Measurements from ENCODE around the gene FLOT1. TPM values are rescaled to one million over a fixed set of nuclear protein-coding genes. Genes with fewer than 3 reads are reported as not detected.

Gene FLOT1
- total RNA-seq, 2 donors from 2014 or later: 121 to 141 TPM

DNA sequence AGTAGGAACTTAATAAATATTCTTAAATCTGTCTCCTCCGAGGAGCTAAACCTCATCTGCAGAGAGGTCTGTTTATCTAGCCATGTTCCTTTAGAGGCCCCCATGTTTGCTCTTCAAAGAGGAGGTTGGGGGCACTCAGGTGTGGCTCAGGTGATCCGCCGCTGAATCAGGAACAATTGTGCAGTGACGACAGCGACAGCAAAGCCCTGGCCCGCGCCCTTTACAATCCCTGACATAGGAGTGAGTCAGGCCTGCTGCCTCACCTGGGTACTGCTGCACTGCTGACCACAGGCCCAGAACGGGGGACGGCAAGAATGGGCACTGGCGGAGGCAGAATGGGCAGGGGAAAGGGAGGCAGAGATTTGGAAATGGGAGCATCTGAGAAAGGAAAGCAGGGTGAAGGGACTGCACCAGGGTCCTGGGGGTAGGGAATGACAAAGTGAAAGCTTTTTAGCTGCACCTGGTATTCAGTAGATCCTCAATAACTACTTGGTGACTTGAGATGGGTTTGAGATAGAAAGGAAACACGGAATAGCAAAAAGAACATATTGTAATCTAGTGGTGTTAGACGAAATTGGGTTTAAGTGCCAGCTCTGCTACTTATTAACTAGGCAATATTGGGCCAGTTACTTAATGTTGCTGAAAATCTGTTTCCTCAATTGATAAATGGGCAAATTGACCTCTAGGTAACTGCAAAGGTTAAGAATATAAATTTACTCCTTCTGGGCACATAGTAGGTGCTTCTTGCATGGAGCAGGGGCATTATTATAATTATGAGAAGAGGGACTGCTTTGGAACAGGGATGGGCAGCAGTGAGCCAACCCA, 7.3 kb upstream of the FLOT1 start:
- Histone ChIP-seq H3K36me3 (ENCODE audit: control insufficient read depth, insufficient read depth, low read length) (no peaks in the 10 kb centered on the region), H3K27ac (ENCODE audit: low read depth, low read length) (no peak overlapping the region), H3K4me3 (ENCODE audit: low read length) (no peak overlapping the region), H3K9me3 (ENCODE audit: control insufficient read depth, low read length) (no peaks in the 10 kb centered on the region), H3K4me1 (ENCODE audit: control insufficient read depth, insufficient read depth, low read length) (peaks cover 5% of the 10 kb centered on the region), H3K9ac (ENCODE audit: extremely low read depth, low read length, poor library complexity, severe bottlenecking) (no peak overlapping the region), H3K27me3 (ENCODE audit: control insufficient read depth, insufficient read depth, low read length, poor library complexity, severe bottlenecking) (no peaks in the 10 kb centered on the region)
- H3K4me3 Mint-ChIP-seq: no peak overlapping the region
- H3K27ac Mint-ChIP-seq: no peak overlapping the region
- no peaks in the 10 kb centered on the region for H3K27me3 Mint-ChIP-seq (ENCODE audit: insufficient read depth)
- no peaks in the 10 kb centered on the region for H3K36me3 Mint-ChIP-seq (ENCODE audit: low read depth)
- no peak for DNase-seq
- WGBS, 2 experiments (ENCODE audit: insufficient coverage in 1 of 2, insufficient read length in 1 of 2): 89 to 92% methylated on average over 7 to 12 of the region's 12 CpGs
- TF ChIP-seq, protein P1, sequence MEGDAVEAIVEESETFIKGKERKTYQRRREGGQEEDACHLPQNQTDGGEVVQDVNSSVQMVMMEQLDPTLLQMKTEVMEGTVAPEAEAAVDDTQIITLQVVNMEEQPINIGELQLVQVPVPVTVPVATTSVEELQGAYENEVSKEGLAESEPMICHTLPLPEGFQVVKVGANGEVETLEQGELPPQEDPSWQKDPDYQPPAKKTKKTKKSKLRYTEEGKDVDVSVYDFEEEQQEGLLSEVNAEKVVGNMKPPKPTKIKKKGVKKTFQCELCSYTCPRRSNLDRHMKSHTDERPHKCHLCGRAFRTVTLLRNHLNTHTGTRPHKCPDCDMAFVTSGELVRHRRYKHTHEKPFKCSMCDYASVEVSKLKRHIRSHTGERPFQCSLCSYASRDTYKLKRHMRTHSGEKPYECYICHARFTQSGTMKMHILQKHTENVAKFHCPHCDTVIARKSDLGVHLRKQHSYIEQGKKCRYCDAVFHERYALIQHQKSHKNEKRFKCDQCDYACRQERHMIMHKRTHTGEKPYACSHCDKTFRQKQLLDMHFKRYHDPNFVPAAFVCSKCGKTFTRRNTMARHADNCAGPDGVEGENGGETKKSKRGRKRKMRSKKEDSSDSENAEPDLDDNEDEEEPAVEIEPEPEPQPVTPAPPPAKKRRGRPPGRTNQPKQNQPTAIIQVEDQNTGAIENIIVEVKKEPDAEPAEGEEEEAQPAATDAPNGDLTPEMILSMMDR (conservative IDR thresholded peaks at IDR 0.05): no peak
- no peaks in the 10 kb centered on the region for H3K9me3 Mint-ChIP-seq
- peaks cover 37% of the 10 kb centered on the region for H3K4me1 Mint-ChIP-seq

DNA sequence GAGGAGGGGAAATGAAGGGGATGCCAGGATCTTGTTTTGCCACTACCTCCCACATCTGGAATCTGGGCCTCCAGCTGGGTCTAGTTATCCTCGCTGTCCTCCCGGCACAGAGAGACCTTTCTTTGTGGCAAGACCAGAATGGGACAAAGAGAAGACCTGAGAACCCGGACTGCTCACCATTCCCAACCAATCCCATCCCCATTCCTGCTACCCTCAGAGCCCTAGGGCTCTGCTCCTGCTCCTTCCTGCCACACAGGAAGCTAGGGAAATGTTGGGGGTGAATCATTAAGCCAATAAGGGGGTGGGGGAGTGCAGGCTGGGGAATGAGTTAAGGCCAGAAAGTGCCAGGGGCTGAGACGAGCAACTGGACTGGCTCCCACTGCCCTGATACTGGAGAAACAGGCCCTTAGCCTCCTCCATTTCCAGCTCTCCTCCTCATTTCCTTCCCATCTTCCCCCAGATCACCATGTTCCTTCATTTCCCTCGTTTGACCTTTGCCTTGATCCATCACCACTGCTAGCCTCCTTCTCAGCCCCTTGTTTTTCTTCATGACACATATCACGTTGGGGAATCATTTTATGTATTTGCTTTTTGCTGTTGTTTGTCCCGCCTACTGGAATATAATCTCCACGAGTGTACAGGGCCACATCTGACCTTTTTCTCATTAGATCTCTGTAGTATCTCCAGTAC, 6.5 kb upstream of the FLOT1 start:
- Mint-ChIP-seq H3K27ac (no peak overlapping the region), H3K4me3 (no peak overlapping the region), H3K36me3 (ENCODE audit: low read depth) (peaks cover under 1% of the 10 kb centered on the region), H3K9me3 (no peaks in the 10 kb centered on the region), H3K4me1 (peaks cover 37% of the 10 kb centered on the region), H3K27me3 (ENCODE audit: insufficient read depth) (no peaks in the 10 kb centered on the region)
- TF ChIP-seq, protein P1 (conservative IDR thresholded peaks at IDR 0.05): no peak
- Histone ChIP-seq H3K4me3 (ENCODE audit: low read length) (no peak overlapping the region), H3K27me3 (ENCODE audit: control insufficient read depth, insufficient read depth, low read length, poor library complexity, severe bottlenecking) (no peaks in the 10 kb centered on the region), H3K36me3 (ENCODE audit: control insufficient read depth, insufficient read depth, low read length) (peaks cover 2% of the 10 kb centered on the region), H3K4me1 (ENCODE audit: control insufficient read depth, insufficient read depth, low read length) (peaks cover 5% of the 10 kb centered on the region), H3K9ac (ENCODE audit: extremely low read depth, low read length, poor library complexity, severe bottlenecking) (no peak overlapping the region), H3K9me3 (ENCODE audit: control insufficient read depth, low read length) (no peaks in the 10 kb centered on the region), H3K27ac (ENCODE audit: low read depth, low read length) (no peak overlapping the region)
- DNase-seq: no peak
- 86 to 88% methylated on average over 5 to 8 of the region's 8 CpGs for WGBS, 2 experiments (ENCODE audit: insufficient coverage in 1 of 2, insufficient read length in 1 of 2)

DNA sequence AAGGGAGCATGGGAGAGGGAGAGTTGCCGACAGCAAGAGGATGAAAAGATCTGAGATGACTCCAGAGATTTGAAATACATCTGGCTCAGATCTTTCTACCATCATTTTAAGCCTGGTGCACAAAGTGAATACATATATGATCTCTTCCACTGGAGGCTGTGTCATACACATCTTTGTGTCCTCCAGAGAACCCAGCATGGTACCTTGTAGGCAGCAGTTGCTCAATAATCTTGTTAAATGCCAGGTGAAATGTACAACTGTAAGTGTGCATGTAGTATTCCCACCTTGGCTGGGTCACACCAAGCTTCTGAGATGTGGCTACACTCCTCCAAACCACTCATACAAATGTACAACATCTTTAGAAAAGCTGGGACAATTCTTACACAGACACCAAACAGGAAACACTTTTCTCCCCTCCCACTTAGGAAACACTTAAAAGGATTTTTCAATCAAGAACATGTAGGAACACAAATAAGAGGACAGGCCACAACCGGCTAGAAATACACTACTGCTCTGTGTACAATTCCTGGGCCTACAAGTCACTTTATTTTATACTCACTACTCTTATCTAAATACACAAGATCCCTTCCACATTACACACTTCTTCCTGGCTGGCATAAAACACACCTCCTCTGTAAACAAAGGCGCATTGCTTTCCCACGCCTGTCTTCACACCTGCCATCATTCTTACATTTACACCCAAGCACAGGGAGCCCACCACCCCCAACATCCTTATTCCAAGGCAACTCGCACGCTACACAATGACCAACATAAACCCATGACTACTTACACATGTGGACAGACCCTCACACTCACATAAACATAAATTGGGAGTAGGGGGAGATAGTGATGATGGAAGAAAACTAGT, 5.6 kb upstream of the FLOT1 start:
- peaks cover 9% of the 10 kb centered on the region for H3K36me3 Mint-ChIP-seq (ENCODE audit: low read depth)
- peak overlapping the region; percentile 11 for H3K27ac Mint-ChIP-seq
- no peak overlapping the region for H3K27ac ChIP-seq (ENCODE audit: low read depth, low read length)
- 91 to 94% methylated on average over 1 to 4 of the region's 6 CpGs for WGBS, 2 experiments (ENCODE audit: insufficient coverage in 1 of 2, insufficient read length in 1 of 2)
- no peak for DNase-seq
- H3K9me3 ChIP-seq (ENCODE audit: control insufficient read depth, low read length): no peaks in the 10 kb centered on the region
- H3K27me3 ChIP-seq (ENCODE audit: control insufficient read depth, insufficient read depth, low read length, poor library complexity, severe bottlenecking): no peaks in the 10 kb centered on the region
- TF ChIP-seq, protein P1 (conservative IDR thresholded peaks at IDR 0.05): no peak
- no peaks in the 10 kb centered on the region for H3K9me3 Mint-ChIP-seq
- no peak overlapping the region for H3K4me3 ChIP-seq (ENCODE audit: low read length)
- H3K27me3 Mint-ChIP-seq (ENCODE audit: insufficient read depth): no peaks in the 10 kb centered on the region
- H3K36me3 ChIP-seq (ENCODE audit: control insufficient read depth, insufficient read depth, low read length): peaks cover 11% of the 10 kb centered on the region
- peaks cover 37% of the 10 kb centered on the region for H3K4me1 Mint-ChIP-seq
- H3K9ac ChIP-seq (ENCODE audit: extremely low read depth, low read length, poor library complexity, severe bottlenecking): no peak overlapping the region
- H3K4me3 Mint-ChIP-seq: no peak overlapping the region
- peaks cover 5% of the 10 kb centered on the region for H3K4me1 ChIP-seq (ENCODE audit: control insufficient read depth, insufficient read depth, low read length)
